Upper lobe of right lung (tissue), 1 donor: ENCODE results near the gene CSNK1G2. TPM values are rescaled to one million over a fixed set of nuclear protein-coding genes. Genes with fewer than 3 reads are reported as not detected.

Experiments
- ATAC-seq: fragments of 200-7000 bp; cut with Tn5 transposase; one replicate; pipeline ENCODE4 v1.9.1; 2020; ENCODE audit warnings: mild to moderate bottlenecking, moderate library complexity
- DNase-seq: peaks from one replicate; pipeline ENCODE4 v3.0.0-alpha.2; 2020
- H3K27ac ChIP-seq: fragments of 200-600 bp; one replicate; pipeline ENCODE4 v1.8.0; 2022
- H3K27me3 ChIP-seq: fragments of 200-600 bp; one replicate; pipeline ENCODE4 v1.8.0; 2022; ENCODE audit warnings: mild to moderate bottlenecking
- H3K36me3 ChIP-seq: fragments of 200-600 bp; one replicate; pipeline ENCODE4 v1.8.0; 2022
- H3K4me1 ChIP-seq: fragments of 200-600 bp; one replicate; pipeline ENCODE4 v1.8.0; 2022
- H3K4me3 ChIP-seq: fragments of 200-600 bp; one replicate; pipeline ENCODE4 v1.8.0; 2022; ENCODE audit warnings: mild to moderate bottlenecking
- H3K9me3 ChIP-seq: fragments of 200-600 bp; one replicate; pipeline ENCODE4 v1.8.0; 2022
- intact Hi-C: fragments of 100-400 bp; cut with DNase I; formaldehyde crosslinking; loops from one replicate; pipeline ENCODE4 v1.11.0; 2022
- total RNA-seq: library from RNA; stranded (reverse); fragmentation: NEBNext Ultra II Directional; extraction: Animal tissue kit (Norgen Biotek cat#: 25700); gene quantifications from one replicate; pipeline ENCODE4 v1.2.1, GENCODE V29; 2021
- TF ChIP-seq, protein P1 (sequence below): fragments of 200-600 bp; IDR thresholded peaks from one replicate; pipeline ENCODE4 v1.8.0; 2022; ENCODE audit warnings: antibody characterized with exemption
- donor health status: DM: no; HTN: yes; CAD: no; lungs with severe emphysema.

CSNK1G2 gene
- total RNA-seq, 1 donor from 2014 or later = 60.6 TPM

DNA sequence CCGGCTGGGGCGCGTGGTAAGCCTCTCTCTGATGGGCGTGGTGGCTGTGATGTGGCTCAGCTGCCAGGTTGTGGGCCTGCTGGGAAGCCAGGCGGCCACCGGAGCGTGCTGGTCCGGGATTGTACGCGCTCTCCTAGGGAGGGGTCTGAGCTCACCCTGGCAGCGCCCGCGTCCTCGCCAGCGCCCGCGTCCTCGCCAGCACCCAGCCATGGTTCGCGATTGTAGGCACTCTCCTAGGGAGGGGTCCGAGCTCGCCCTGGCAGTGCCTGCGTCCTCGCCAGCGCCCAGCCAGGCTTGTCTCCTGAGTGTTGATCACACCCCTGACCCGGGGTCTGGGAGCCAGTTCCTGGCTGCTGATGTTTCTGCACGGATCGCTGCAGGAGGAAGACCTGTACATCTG lies 22.0 kb upstream of the CSNK1G2 start:
- no peaks in the 10 kb centered on the region for H3K27me3 ChIP-seq
- TF ChIP-seq, protein P1, sequence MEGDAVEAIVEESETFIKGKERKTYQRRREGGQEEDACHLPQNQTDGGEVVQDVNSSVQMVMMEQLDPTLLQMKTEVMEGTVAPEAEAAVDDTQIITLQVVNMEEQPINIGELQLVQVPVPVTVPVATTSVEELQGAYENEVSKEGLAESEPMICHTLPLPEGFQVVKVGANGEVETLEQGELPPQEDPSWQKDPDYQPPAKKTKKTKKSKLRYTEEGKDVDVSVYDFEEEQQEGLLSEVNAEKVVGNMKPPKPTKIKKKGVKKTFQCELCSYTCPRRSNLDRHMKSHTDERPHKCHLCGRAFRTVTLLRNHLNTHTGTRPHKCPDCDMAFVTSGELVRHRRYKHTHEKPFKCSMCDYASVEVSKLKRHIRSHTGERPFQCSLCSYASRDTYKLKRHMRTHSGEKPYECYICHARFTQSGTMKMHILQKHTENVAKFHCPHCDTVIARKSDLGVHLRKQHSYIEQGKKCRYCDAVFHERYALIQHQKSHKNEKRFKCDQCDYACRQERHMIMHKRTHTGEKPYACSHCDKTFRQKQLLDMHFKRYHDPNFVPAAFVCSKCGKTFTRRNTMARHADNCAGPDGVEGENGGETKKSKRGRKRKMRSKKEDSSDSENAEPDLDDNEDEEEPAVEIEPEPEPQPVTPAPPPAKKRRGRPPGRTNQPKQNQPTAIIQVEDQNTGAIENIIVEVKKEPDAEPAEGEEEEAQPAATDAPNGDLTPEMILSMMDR = no peak
- no peak overlapping the region for H3K4me3 ChIP-seq
- H3K9me3 ChIP-seq = no peaks in the 10 kb centered on the region
- no peak overlapping the region for H3K27ac ChIP-seq
- DNase-seq (no peak), ATAC-seq (no peak)
- no peaks in the 10 kb centered on the region for H3K4me1 ChIP-seq
- intact Hi-C loops = loop anchor here (10.0 kb wide), 1 partner anchor 156 kb away; no protein-coding TSS in a partner anchor
- H3K36me3 ChIP-seq = peaks cover 47% of the 10 kb centered on the region

DNA sequence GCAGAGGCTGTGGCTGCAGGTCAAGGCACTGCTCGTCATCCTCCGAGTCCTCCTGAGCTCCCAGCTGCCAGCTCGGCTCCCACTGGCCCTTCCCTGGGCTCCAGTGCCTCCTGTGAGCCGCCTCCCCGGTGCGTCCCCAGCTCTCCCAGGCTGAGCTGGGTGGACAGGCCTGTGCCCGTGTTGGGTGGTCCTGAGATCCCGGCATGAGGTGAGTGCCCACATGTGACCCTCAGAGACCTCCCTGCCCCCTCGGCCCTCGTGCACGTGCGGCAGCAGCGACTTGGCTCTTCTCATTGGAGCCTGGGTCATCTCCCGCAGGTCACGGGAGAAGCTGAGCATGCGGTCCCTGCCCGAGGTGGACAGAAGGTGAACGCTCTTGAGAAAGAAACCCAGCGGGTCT lies 20.3 kb upstream of the CSNK1G2 start:
- no peaks in the 10 kb centered on the region for H3K4me1 ChIP-seq
- H3K36me3 ChIP-seq = peaks cover 59% of the 10 kb centered on the region
- H3K27me3 ChIP-seq = no peaks in the 10 kb centered on the region
- no peak for ATAC-seq
- H3K4me3 ChIP-seq = no peak overlapping the region
- H3K27ac ChIP-seq = no peak overlapping the region
- no peak for DNase-seq
- intact Hi-C loops = no loop called here
- no peaks in the 10 kb centered on the region for H3K9me3 ChIP-seq
- TF ChIP-seq, protein P1 = no peak

DNA sequence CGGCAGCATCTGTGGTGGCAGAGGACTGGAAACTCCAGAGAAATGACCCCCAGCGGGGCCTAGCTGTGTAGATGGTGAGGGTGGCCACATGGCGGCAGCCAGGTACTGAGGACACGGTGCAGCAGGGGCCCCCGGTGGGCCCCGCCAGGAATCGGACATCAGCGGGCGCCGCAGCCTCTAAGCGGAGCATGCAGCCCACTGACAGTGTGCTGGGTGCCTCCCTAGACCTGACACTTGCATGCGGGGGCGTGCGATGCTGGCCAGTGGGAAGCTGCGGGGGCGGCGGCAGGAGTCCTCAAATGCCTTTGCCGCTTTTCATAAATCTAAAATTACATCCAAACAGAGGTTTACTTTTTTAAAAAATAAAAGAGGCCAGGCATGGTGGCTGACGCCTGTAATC lies 19.6 kb upstream of the CSNK1G2 start:
- intact Hi-C loops = no loop called here
- H3K27ac ChIP-seq = no peak overlapping the region
- peaks cover 59% of the 10 kb centered on the region for H3K36me3 ChIP-seq
- no peaks in the 10 kb centered on the region for H3K9me3 ChIP-seq
- ATAC-seq (no peak), DNase-seq (no peak)
- no peaks in the 10 kb centered on the region for H3K4me1 ChIP-seq
- H3K4me3 ChIP-seq = no peak overlapping the region
- TF ChIP-seq, protein P1 = no peak
- no peaks in the 10 kb centered on the region for H3K27me3 ChIP-seq

DNA sequence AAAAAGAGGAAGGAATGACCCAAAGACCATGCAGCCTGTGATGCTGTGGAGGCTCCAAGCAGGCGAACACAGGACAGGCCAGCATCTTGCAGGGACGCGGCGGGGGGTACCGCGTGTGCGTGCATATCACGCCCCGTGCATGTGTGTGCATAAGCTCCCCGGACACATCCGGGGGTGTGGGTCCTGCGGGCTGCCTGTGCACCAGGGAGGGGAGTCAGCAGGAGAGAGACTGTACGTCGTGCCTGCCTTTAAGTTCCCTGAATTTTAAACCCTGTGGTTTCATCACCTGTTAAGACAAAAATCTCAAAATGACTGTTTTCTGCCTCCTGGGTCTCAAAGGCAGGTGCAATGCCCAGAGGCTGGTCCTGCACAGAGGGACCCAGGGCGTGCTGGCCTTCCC lies 19.1 kb upstream of the CSNK1G2 start:
- Histone ChIP-seq H3K27me3 (no peaks in the 10 kb centered on the region), H3K36me3 (peaks cover 59% of the 10 kb centered on the region), H3K4me1 (no peaks in the 10 kb centered on the region)

DNA sequence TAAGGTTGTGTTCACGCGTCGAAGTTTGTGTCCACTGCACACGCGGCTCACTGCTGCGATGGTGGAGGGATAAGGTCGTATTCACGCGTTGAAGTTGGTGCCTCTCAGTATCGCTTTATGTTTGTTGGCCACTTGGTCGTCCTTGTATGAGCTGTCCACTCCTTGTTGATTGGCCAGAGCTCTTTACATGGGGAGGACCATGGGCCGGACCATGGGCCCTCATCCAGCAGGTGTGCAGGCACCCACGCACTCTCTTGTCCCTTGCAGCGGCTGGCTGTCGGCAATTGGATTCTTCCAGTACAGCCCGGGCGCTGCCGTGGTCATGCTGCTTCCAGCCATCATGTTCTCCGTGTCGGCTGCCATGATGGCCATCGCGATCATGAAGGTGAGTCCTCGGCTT lies 18.2 kb upstream of the CSNK1G2 start:
- no peak overlapping the region for H3K4me3 ChIP-seq
- H3K27me3 ChIP-seq = no peaks in the 10 kb centered on the region
- H3K36me3 ChIP-seq = peaks cover 56% of the 10 kb centered on the region
- intact Hi-C loops = no loop called here
- DNase-seq (no peak), ATAC-seq (no peak)
- no peaks in the 10 kb centered on the region for H3K4me1 ChIP-seq
- TF ChIP-seq, protein P1 = no peak
- H3K27ac ChIP-seq = no peak overlapping the region
- H3K9me3 ChIP-seq = no peaks in the 10 kb centered on the region

More for the DNA sequence above, 19.1 kb upstream of the CSNK1G2 start:
- ATAC-seq = no peak
- Histone ChIP-seq H3K27ac (no peak overlapping the region), H3K9me3 (no peaks in the 10 kb centered on the region), H3K4me3 (no peak overlapping the region)
- TF ChIP-seq, protein P1 = no peak
- intact Hi-C loops = no loop called here
- DNase-seq = no peak

DNA sequence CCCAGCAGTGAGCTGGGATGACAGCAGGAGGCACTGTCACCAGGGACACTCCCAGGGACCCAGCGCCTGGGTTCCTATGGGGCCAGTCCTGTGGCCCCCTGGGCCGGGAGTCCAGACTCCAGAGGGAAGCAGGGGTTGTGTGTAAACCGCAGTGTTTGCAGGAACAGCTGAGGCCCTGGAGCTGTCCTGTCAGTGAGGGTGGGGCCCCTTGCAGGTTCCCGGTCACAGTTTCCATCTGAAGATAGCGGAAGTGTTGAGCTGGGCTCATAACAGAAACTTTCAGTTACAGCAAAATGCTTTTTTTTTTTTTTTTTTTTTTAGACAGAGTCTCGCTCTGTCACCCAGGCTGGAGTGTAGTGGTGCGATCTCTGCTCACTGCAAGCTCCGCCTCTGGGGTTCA lies 17.7 kb upstream of the CSNK1G2 start:
- H3K36me3 ChIP-seq = peaks cover 51% of the 10 kb centered on the region

More for the DNA sequence above, 17.7 kb upstream of the CSNK1G2 start:
- no peaks in the 10 kb centered on the region for H3K4me1 ChIP-seq
- H3K9me3 ChIP-seq = no peaks in the 10 kb centered on the region
- intact Hi-C loops = no loop called here
- H3K4me3 ChIP-seq = no peak overlapping the region
- DNase-seq = no peak
- ATAC-seq = peak; percentile 55
- H3K27me3 ChIP-seq = no peaks in the 10 kb centered on the region
- peak overlapping the region; percentile 6 for H3K27ac ChIP-seq
- TF ChIP-seq, protein P1 = no peak
